Prostate gland (tissue), 2 donors: Measurements from ENCODE around the gene PRR35. TPM values are rescaled to one million over a fixed set of nuclear protein-coding genes. Genes with fewer than 3 reads are reported as not detected.

ENCODE experiments used
- DNase-seq: peaks from one replicate; pipeline ENCODE4 v3.0.0-alpha.2; 2019; ENCODE audit warnings: low spot score
- H3K27ac ChIP-seq, 2 donors: fragments of 200-600 bp; sonication (generic); 2 replicates each; pipeline ENCODE4 v1.5.1; 2017 to 2019
- H3K27me3 ChIP-seq: fragments of 200-600 bp; sonication (generic); replicated peaks from 2 replicates; pipeline ENCODE4 v1.5.1; 2019; ENCODE audit not compliant: insufficient read depth
- H3K36me3 ChIP-seq, 2 donors: fragments of 200-600 bp; sonication (generic); 1 replicate in 1 of 2; 2 replicates in 1 of 2; pipeline versions ENCODE4 v1.5.1 to v1.8.1; 2017 to 2019
- H3K4me1 ChIP-seq: fragments of 200-600 bp; sonication (generic); replicated peaks from 2 replicates; pipeline ENCODE4 v1.5.1; 2019
- H3K4me3 ChIP-seq, 2 donors: fragments of 200-600 bp; sonication (generic); 2 replicates each; pipeline ENCODE4 v1.5.1; 2017 to 2019
- H3K9me3 ChIP-seq: fragments of 200-600 bp; sonication (generic); 2 replicates; pipeline ENCODE4 v1.5.1; 2017
- CTCF ChIP-seq, 4 experiments: fragments of 200-600 bp in 2 of 4; fragments of 450-650 bp in 2 of 4; sonication (generic) in 2 of 4; IDR thresholded peaks; 1 replicate in 3 of 4; 2 replicates in 1 of 4; pipeline ENCODE4 v1.5.1; 2016 to 2019; ENCODE audit warnings: antibody characterized with exemption in 4 of 4, mild to moderate bottlenecking in 2 of 4, moderate library complexity in 2 of 4
- POLR2A ChIP-seq: fragments of 450-650 bp; IDR thresholded peaks from one replicate; pipeline ENCODE4 v1.6.1; 2016; ENCODE audit warnings: antibody characterized with exemption, mild to moderate bottlenecking
- POLR2AphosphoS5 ChIP-seq: sonication (generic); formaldehyde crosslinking; IDR thresholded peaks from one replicate; pipeline ENCODE4 v1.6.1; 2017; ENCODE audit warnings: antibody characterized with exemption
- WGBS: methylation state at CpG from one replicate; pipeline ENCODE4 v1.1.5; 2018; 5-methylcytosine and 5-hydroxymethylcytosine counted together
- intact Hi-C: fragments of 100-400 bp; cut with DNase I; formaldehyde crosslinking; loops from one replicate; pipeline ENCODE4 v1.14.2; 2022
- total RNA-seq, 2 donors: library from RNA; depleted of rRNA; stranded (reverse); fragments of >200 nt; gene quantifications; one replicate each; pipeline ENCODE4 v1.1.0, GENCODE V29; 2016

The PRR35 gene
- total RNA-seq, 2 donors from 2014 or later = 5.1 TPM; not detected in 1

- TF ChIP-seq CTCF (IDR thresholded peaks at IDR 0.05) (no peak), POLR2A (no peak), POLR2AphosphoS5 (no peak)
- no peaks in the 10 kb centered on the region for H3K27me3 ChIP-seq
- H3K36me3 ChIP-seq = no peaks in the 10 kb centered on the region
- WGBS = 90% methylated on average over 17 of the region's 17 CpGs
- intact Hi-C loops = no loop called here
- H3K9me3 ChIP-seq = no peaks in the 10 kb centered on the region
- H3K4me3 ChIP-seq = no peak overlapping the region
- no peak for DNase-seq
- peaks cover 5% of the 10 kb centered on the region for H3K4me1 ChIP-seq
- no peak overlapping the region for H3K27ac ChIP-seq
These were observed 23.4 kb upstream of the PRR35 start for GRCh38 chr16:536746-537145.

- H3K27me3 ChIP-seq = no peaks in the 10 kb centered on the region
- H3K4me1 ChIP-seq = peaks cover 5% of the 10 kb centered on the region
- H3K27ac ChIP-seq = no peak overlapping the region
- TF ChIP-seq CTCF (IDR thresholded peaks at IDR 0.05) (no peak), POLR2AphosphoS5 (no peak), POLR2A (no peak)
- 93% methylated on average over 60 of the region's 60 CpGs for WGBS
- no peak overlapping the region for H3K4me3 ChIP-seq
- H3K36me3 ChIP-seq = no peaks in the 10 kb centered on the region
- intact Hi-C loops = no loop called here
- no peak for DNase-seq
- no peaks in the 10 kb centered on the region for H3K9me3 ChIP-seq
These were observed 22.5 kb upstream of the PRR35 start for GRCh38 chr16:537415-538335.

- intact Hi-C loops = no loop called here
- no peak overlapping the region for H3K4me3 ChIP-seq
- DNase-seq = no peak
- no peak overlapping the region for H3K27ac ChIP-seq
- no peaks in the 10 kb centered on the region for H3K27me3 ChIP-seq
- no peaks in the 10 kb centered on the region for H3K9me3 ChIP-seq
- 92% methylated on average over 23 of the region's 34 CpGs for WGBS
- H3K4me1 ChIP-seq = no peaks in the 10 kb centered on the region
- H3K36me3 ChIP-seq = no peaks in the 10 kb centered on the region
- TF ChIP-seq CTCF (IDR thresholded peaks at IDR 0.05) (no peak), POLR2AphosphoS5 (no peak), POLR2A (no peak)
These were observed 20.2 kb upstream of the PRR35 start for GRCh38 chr16:539901-540530.

- H3K36me3 ChIP-seq = no peaks in the 10 kb centered on the region
- 79% methylated on average over 29 of the region's 29 CpGs for WGBS
- no peak for DNase-seq
- H3K4me1 ChIP-seq = no peaks in the 10 kb centered on the region
- no peaks in the 10 kb centered on the region for H3K27me3 ChIP-seq
- intact Hi-C loops = no loop called here
- H3K4me3 ChIP-seq = no peak overlapping the region
- TF ChIP-seq POLR2AphosphoS5 (no peak), CTCF (IDR thresholded peaks at IDR 0.05) (no peak), POLR2A (no peak)
- H3K9me3 ChIP-seq = no peaks in the 10 kb centered on the region
- no peak overlapping the region for H3K27ac ChIP-seq
These were observed 19.4 kb upstream of the PRR35 start for GRCh38 chr16:540645-541340.
